Upper lobe of left lung (tissue), 4 donors: ENCODE results near the gene BCL2L14.

Experiments
- EP300 ChIP-seq, 4 donors: sonication (generic); formaldehyde crosslinking; IDR thresholded peaks; one replicate each; pipeline ENCODE4 v1.5.1; 2017; ENCODE audit warnings: antibody characterized with exemption in 4 of 4, control low read depth in 2 of 4
- POLR2A ChIP-seq, 4 donors: fragments of 450-650 bp; IDR thresholded peaks; one replicate each; pipeline ENCODE4 v1.5.1; 2016 to 2017; ENCODE audit warnings: antibody characterized with exemption in 4 of 4, mild to moderate bottlenecking in 2 of 4
- POLR2AphosphoS5 ChIP-seq, 2 donors: sonication (generic); formaldehyde crosslinking; IDR thresholded peaks; one replicate each; pipeline ENCODE4 v1.5.1; 2017; ENCODE audit warnings: antibody characterized with exemption in 2 of 2
- TF ChIP-seq, protein P1 (sequence below), 6 experiments: fragments of 450-650 bp in 4 of 6; fragments of 200-600 bp in 2 of 6; sonication (generic) in 2 of 6; IDR thresholded peaks; one replicate each; pipeline ENCODE4 v1.5.1; 2016 to 2019; ENCODE audit warnings: antibody characterized with exemption in 6 of 6

- no peak for TF ChIP-seq POLR2AphosphoS5 (IDR thresholded peaks at IDR 0.05)
- no peak for TF ChIP-seq POLR2A (IDR thresholded peaks at IDR 0.05)
- TF ChIP-seq, protein P1, sequence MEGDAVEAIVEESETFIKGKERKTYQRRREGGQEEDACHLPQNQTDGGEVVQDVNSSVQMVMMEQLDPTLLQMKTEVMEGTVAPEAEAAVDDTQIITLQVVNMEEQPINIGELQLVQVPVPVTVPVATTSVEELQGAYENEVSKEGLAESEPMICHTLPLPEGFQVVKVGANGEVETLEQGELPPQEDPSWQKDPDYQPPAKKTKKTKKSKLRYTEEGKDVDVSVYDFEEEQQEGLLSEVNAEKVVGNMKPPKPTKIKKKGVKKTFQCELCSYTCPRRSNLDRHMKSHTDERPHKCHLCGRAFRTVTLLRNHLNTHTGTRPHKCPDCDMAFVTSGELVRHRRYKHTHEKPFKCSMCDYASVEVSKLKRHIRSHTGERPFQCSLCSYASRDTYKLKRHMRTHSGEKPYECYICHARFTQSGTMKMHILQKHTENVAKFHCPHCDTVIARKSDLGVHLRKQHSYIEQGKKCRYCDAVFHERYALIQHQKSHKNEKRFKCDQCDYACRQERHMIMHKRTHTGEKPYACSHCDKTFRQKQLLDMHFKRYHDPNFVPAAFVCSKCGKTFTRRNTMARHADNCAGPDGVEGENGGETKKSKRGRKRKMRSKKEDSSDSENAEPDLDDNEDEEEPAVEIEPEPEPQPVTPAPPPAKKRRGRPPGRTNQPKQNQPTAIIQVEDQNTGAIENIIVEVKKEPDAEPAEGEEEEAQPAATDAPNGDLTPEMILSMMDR (IDR thresholded peaks at IDR 0.05) = no peak
- TF ChIP-seq EP300 (IDR thresholded peaks at IDR 0.05) = no peak
Observed at GRCh38 chr12:12029653-12030052, 41.1 kb upstream of the BCL2L14 start.
